GM18951 (cell line): Measurements from ENCODE around the gene LTA.

Source experiments
- POLR2A ChIP-seq: IDR thresholded peaks from 4 replicates; pipeline ENCODE4 v1.6.1; 2011; ENCODE audit warnings: mild to moderate bottlenecking; ENCODE audit not compliant: insufficient read length, insufficient read depth; ENCODE audit errors: extremely low read depth
- in situ Hi-C: fragments of 300-500 bp; cut with MboI; formaldehyde crosslinking; loops from one replicate; pipeline ENCODE4 v1.12.0; 2022; ENCODE audit warnings: low sequenced_read_pairs, mixed read lengths, inconsistent platforms; ENCODE audit not compliant: unreplicated experiment

LTA gene

DNA sequence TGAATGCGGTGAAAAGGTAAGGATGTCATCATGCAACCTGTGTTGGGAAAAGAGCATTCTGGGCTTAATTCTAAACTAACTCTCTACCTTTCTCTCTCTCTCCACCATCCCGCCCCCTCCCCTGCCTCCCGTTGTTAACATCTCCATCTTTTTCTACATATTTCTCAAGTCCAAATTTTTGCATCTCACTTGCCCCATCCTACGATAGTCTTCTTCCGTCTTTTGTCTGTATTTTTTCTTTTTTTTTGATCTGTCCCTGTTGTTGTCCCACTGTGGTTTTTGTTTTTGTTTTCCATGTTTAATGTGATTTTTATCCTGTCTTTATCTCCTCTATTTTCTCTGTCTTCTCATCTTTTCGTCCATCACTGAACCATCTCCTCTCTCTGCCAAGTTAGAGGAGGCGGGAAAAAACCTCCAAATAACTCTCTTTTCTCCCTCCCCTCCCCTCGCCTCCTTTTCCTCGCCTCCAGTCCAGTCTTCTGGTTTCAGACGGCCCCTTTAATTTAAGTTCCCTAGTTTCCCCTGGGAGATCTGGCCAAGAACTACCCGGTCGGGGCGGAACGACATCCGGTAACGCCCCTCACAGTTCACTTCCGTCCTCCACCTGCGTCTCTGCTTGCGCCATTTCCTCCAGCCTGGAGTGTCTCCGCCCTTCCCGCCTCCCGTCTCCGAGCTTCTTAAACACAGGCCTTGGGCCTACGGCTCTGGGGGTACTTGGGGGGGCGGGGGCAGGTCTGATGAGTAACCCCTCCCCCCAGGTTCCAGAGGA is 24.9 kb upstream of the LTA start, which contains the start of gene NFKBIL1:
NFKBIL1 (plus strand) TSS at position 651 of the 769 bp plus-strand sequence; CDS start at position 738, 87 bp downstream.
- in situ Hi-C loops: no loop called here
- TF ChIP-seq POLR2A: peak; percentile 59

DNA sequence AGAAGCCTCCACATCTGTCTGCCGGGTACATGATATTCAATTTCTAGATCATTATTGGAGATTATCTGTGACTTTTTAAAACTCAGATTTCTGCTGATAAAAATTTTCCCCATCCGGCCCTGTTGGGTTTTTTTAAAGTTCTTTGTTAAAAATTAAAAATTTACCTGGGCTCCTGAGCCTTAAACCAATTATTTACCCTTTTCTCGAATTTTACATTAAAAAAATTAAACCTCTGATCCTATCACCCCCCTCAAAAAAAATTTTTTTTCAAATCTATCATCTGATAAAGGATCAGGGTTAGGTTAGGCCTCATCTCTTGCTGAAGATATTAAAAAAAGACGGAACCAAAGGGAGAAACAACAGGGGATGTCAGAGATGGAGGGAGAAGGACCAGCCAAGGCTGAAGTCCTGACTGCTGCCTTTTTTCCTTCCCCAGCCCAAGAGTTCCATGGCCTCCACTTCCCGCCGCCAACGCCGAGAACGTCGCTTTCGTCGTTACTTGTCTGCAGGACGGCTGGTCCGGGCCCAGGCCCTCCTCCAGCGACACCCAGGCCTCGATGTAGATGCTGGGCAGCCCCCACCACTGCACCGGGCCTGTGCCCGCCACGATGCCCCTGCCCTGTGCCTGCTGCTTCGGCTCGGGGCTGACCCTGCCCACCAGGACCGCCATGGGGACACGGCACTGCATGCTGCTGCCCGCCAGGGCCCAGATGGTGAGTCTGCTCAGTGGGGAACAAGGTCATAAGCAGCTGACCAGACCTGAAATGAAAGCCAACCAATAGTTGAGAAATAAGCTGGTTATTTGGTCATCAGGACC is 24.2 kb upstream of the LTA start:
- in situ Hi-C loops: no loop called here
- no peak for TF ChIP-seq POLR2A

DNA sequence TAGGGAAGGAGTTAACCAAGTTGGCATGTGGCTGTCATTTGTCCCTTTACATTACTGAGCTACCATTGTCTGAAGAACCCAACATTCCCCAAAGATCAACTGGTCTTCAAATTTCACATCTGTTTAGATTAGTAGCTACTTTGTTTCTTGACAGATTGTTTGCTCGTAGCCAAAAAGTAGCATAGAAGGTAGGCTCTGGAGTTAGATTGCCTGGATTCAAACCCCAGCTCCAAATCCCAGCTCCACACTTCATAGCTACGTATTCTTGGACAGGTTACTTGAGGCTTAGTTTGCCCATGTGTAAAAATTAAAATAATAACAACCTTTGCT is 23.6 kb upstream of the LTA start:
- no peak for TF ChIP-seq POLR2A
- in situ Hi-C loops: no loop called here

- in situ Hi-C loops: loop anchor here (5.0 kb wide), 1 partner anchor 46 kb away; no protein-coding TSS in a partner anchor
Measured at GRCh38 chr6:31551371-31551770, 20.7 kb upstream of the LTA start.

- in situ Hi-C loops: no loop called here
- TF ChIP-seq POLR2A: no peak
Measured at GRCh38 chr6:31556307-31556706, 15.8 kb upstream of the LTA start.

DNA sequence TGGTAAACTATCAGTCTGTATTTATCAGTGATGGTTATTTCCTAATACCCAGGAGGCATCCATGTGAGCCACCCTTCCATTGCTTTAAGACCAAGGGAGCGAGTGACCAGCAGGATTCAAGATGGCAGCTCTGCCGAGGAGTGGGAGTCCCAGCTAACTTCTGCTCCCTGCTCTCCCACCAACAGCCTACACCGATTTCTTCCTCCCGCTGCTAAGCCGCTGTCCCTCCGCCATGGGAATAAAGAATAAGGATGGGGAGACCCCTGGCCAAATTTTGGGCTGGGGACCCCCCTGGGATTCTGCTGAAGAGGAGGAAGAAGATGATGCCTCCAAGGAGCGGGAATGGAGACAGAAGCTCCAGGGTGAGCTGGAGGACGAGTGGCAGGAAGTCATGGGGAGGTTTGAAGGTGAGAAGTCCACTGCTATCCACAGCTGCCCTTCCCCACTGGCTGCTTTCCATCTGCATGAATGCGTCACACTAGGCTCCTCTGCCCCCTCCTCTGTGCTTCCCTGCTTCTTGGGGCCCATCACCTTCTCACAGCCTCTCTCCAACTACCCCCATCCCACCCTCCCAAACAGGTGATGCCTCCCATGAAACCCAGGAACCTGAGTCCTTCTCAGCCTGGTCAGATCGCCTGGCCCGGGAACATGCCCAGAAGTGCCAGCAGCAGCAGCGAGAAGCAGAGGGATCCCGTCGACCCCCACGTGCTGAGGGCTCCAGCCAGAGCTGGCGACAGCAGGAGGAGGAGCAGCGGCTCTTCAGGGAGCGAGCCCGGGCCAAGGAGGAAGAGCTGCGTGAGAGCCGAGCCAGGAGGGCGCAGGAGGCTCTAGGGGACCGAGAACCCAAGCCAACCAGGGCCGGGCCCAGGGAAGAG is 14.4 kb upstream of the LTA start:
- no peak for TF ChIP-seq POLR2A
- in situ Hi-C loops: no loop called here

DNA sequence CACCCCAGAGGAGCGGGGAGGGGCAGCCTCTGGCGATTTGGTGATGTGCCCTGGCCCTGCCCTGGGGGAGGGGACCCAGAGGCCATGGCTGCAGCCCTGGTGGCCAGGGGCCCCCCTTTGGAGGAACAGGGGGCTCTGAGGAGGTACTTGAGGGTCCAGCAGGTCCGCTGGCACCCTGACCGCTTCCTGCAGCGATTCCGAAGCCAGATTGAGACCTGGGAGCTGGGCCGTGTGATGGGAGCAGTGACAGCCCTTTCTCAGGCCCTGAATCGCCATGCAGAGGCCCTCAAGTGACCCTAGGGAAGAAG is 13.8 kb upstream of the LTA start:
- in situ Hi-C loops: no loop called here

GRCh38 chr6:31558631-31559500 is 13.2 kb upstream of the LTA start:
- TF ChIP-seq POLR2A: peak; percentile 57
- in situ Hi-C loops: no loop called here

More for the DNA sequence above, 13.8 kb upstream of the LTA start:
- TF ChIP-seq POLR2A: no peak

DNA sequence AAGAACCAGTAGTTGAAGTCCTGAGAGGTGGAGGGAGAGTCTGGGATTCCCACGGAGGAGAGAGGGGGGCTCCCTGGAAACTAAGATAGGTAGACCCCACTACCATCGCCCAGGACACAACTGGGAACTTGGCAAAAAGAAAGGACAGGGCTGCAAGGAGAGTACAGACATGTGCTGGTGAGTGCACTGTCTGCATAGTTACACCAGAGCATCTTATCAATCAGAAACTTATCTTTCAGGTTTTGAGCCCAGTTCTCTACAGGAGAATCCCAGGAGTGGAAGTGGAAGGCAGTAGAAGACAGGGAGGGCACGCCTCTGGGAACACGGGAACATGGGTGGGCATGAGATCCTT is 12.5 kb upstream of the LTA start:
- in situ Hi-C loops: no loop called here

DNA sequence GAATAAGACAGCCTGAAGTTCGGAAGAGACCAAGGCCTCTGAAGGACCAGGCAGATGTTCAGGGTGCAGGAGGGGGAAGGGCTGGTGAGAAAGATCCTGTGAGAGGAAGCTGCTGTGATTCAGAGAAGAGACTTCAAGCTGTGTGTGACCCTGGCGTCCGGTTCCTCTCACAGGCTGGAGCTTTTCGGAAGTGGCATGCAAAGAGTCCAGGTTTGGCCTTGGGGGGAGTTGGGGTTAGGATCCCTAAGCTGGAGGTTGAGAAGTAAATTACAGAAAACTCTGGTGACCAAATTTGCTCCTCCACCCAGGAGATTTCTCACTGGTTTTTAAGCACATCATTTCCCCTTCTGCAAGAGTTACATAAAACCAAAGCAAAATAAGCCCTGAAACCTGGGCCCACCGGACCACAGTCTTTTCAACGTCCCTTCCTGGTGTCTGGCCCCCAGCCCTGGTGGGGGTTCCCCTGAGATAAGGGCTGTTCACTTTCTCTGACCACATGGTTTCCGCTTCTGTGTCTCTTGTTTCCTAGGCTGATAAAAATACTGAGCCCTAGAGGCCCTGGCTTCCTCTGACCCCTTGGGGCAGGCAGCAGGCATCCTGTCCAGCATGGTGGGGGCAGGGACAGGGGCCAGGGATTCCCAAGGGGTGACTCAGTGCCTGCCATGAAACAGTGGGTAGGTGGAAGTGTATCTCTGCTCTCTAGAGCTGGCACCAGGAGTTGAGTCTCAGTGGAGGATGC is 12.0 kb upstream of the LTA start:
- TF ChIP-seq POLR2A: peak; percentile 50

More for the DNA sequence above, 12.5 kb upstream of the LTA start:
- TF ChIP-seq POLR2A: no peak

DNA sequence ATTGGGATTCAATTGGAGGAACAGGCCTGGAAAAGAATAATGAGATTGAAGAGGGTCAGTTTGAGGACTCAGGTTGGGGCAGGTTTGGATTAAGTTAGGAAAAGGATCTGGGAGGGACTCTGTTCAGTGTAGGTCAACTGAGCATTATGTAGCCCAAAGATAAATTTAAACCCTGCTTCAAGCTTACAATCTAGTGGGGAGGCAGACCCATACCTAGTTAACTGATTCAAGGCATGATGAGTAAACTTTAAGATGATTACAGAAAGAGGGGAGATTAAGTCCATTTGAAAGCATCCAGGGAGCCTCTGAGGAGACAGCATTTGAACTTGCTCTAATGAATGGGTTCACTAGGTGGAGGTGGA is 11.4 kb upstream of the LTA start:
- in situ Hi-C loops: no loop called here
- no peak for TF ChIP-seq POLR2A

More for the DNA sequence above, 12.0 kb upstream of the LTA start:
- in situ Hi-C loops: no loop called here
